ENCODE results near the gene RERE.

Gene RERE

GRCh38 chr1:8563944-8564537 lies 253.4 kb downstream of the RERE start:
- peak in 1 of 2 donors; percentile 33 for ATAC-seq

- peak in 1 of 2 donors; percentile 20 for ATAC-seq
Observed at GRCh38 chr1:8562881-8563865, 254.3 kb downstream of the RERE start.

- ATAC-seq: no peak
Observed at GRCh38 chr1:8562222-8562621, 255.2 kb downstream of the RERE start.

GRCh38 chr1:8560611-8561544 lies 256.6 kb downstream of the RERE start:
- peak; percentile 74 to 79 for ATAC-seq

GRCh38 chr1:8560035-8560434 lies 257.4 kb downstream of the RERE start:
- ATAC-seq: no peak

GRCh38 chr1:8555582-8555981 lies 261.9 kb downstream of the RERE start:
- no peak for ATAC-seq

GRCh38 chr1:8554956-8555534 lies 262.4 kb downstream of the RERE start:
- peak in 1 of 2 donors; percentile 43 for ATAC-seq

GRCh38 chr1:8552820-8553397 lies 264.5 kb downstream of the RERE start:
- ATAC-seq: no peak

- no peak for ATAC-seq
Observed at GRCh38 chr1:8551613-8552489, 265.6 kb downstream of the RERE start.

GRCh38 chr1:8551057-8551456 lies 266.4 kb downstream of the RERE start:
- ATAC-seq: no peak

- ATAC-seq: no peak
Observed at GRCh38 chr1:8547791-8548190, 269.6 kb downstream of the RERE start.

GRCh38 chr1:8545078-8545477 lies 272.4 kb downstream of the RERE start:
- ATAC-seq: peak; percentile 39 to 50

GRCh38 chr1:8544644-8545043 lies 272.8 kb downstream of the RERE start:
- ATAC-seq: peak; percentile 48 to 51

GRCh38 chr1:8543965-8544364 lies 273.5 kb downstream of the RERE start:
- ATAC-seq: no peak

- no peak for ATAC-seq
Observed at GRCh38 chr1:8541961-8542521, 275.4 kb downstream of the RERE start.

GRCh38 chr1:8540971-8541370 lies 276.5 kb downstream of the RERE start:
- no peak for ATAC-seq

- peak; percentile 86 to 88 for ATAC-seq
Observed at GRCh38 chr1:8540261-8540941, 277.0 kb downstream of the RERE start.

GRCh38 chr1:8539683-8540082 lies 277.8 kb downstream of the RERE start:
- peak; percentile 32 to 42 for ATAC-seq

GRCh38 chr1:8538502-8538901 lies 278.9 kb downstream of the RERE start:
- ATAC-seq: no peak

- no peak for ATAC-seq
Observed at GRCh38 chr1:8537991-8538390, 279.4 kb downstream of the RERE start.
